Stimulated activated CD4-positive, alpha-beta T cell treated with anti-CD3 and anti-CD28 coated beads, Interleukin-15, amount 100 ng/mL, for 24 hours (primary cell): Measurements from ENCODE around the gene RPTOR.
A peak's percentile ranks its signal among the peaks of the same experiment; 100 is the strongest.

Source experiments
- DNase-seq: peaks from one replicate; pipeline ENCODE4 v3.0.0-alpha.2; 2020

Gene RPTOR

GRCh38 chr17:80957461-80957941, 412.9 kb downstream of the RPTOR start:
- DNase-seq: no peak

- DNase-seq: no peak
These were observed 414.8 kb downstream of the RPTOR start for GRCh38 chr17:80959330-80960036.

- DNase-seq: no peak
These were observed 415.6 kb downstream of the RPTOR start for GRCh38 chr17:80960037-80960796.

GRCh38 chr17:80960797-80961452, 416.3 kb downstream of the RPTOR start:
- no peak for DNase-seq

GRCh38 chr17:80961541-80962330, 417.1 kb downstream of the RPTOR start:
- no peak for DNase-seq

- DNase-seq: no peak
These were observed 418.0 kb downstream of the RPTOR start for GRCh38 chr17:80962356-80963329.

- DNase-seq: no peak
These were observed 419.3 kb downstream of the RPTOR start for GRCh38 chr17:80963812-80964543.

- DNase-seq: no peak
These were observed 419.9 kb downstream of the RPTOR start for GRCh38 chr17:80964544-80964856.

- DNase-seq: no peak
These were observed 420.4 kb downstream of the RPTOR start for GRCh38 chr17:80964859-80965580.

GRCh38 chr17:80965606-80966005, 421.0 kb downstream of the RPTOR start:
- no peak for DNase-seq

GRCh38 chr17:80967404-80967872, 422.8 kb downstream of the RPTOR start:
- DNase-seq: peak; percentile 28

GRCh38 chr17:80968602-80969029, 424.0 kb downstream of the RPTOR start:
- DNase-seq: no peak

GRCh38 chr17:80969030-80969673, 424.5 kb downstream of the RPTOR start:
- no peak for DNase-seq

GRCh38 chr17:80969674-80970043, 425.0 kb downstream of the RPTOR start:
- no peak for DNase-seq

GRCh38 chr17:80970044-80970761, 425.6 kb downstream of the RPTOR start:
- peak; percentile 66 for DNase-seq

GRCh38 chr17:80970762-80971703, 426.4 kb downstream of the RPTOR start:
- DNase-seq: no peak

GRCh38 chr17:80971704-80972304, 427.2 kb downstream of the RPTOR start:
- no peak for DNase-seq
